Lower lobe of right lung (tissue), 2 donors: ENCODE measurements around the gene FSTL1. TPM values are rescaled to one million over a fixed set of nuclear protein-coding genes. Genes with fewer than 3 reads are reported as not detected.

Experiments used
- ATAC-seq, 2 donors: fragments of 200-7000 bp; cut with Tn5 transposase; one replicate each; pipeline ENCODE4 v1.9.1; 2020 to 2022; ENCODE audit warnings: mild to moderate bottlenecking in 2 of 2, moderate library complexity in 2 of 2
- DNase-seq: peaks from one replicate; pipeline ENCODE4 v3.0.0-alpha.2; 2020
- H3K27ac ChIP-seq: fragments of 200-600 bp; one replicate; pipeline ENCODE4 v1.8.0; 2022
- H3K27me3 ChIP-seq: fragments of 200-600 bp; one replicate; pipeline ENCODE4 v1.8.0; 2022; ENCODE audit warnings: low read depth
- H3K36me3 ChIP-seq: fragments of 200-600 bp; one replicate; pipeline ENCODE4 v1.8.0; 2022; ENCODE audit warnings: mild to moderate bottlenecking
- H3K4me1 ChIP-seq: fragments of 200-600 bp; one replicate; pipeline ENCODE4 v1.8.0; 2022
- H3K4me3 ChIP-seq: fragments of 200-600 bp; one replicate; pipeline ENCODE4 v1.8.0; 2022; ENCODE audit warnings: mild to moderate bottlenecking
- H3K9me3 ChIP-seq: fragments of 200-600 bp; one replicate; pipeline ENCODE4 v1.8.0; 2022
- intact Hi-C: fragments of 100-400 bp; cut with DNase I; formaldehyde crosslinking; loops from one replicate; pipeline ENCODE4 v1.11.0; 2022
- total RNA-seq: library from RNA; stranded (reverse); fragmentation: NEBNext Ultra II Directional; extraction: Animal tissue kit (Norgen Biotek cat#: 25700); gene quantifications from one replicate; pipeline ENCODE4 v1.2.1, GENCODE V29; 2021
- TF ChIP-seq, protein P1 (sequence below): fragments of 200-600 bp; IDR thresholded peaks from one replicate; pipeline ENCODE4 v1.8.0; 2022; ENCODE audit warnings: antibody characterized with exemption, mild to moderate bottlenecking
- donor health status: DM: no; HTN: yes; CAD: no; lungs with severe emphysema.

The FSTL1 gene
- total RNA-seq, 1 donor from 2014 or later = 233 TPM

DNA sequence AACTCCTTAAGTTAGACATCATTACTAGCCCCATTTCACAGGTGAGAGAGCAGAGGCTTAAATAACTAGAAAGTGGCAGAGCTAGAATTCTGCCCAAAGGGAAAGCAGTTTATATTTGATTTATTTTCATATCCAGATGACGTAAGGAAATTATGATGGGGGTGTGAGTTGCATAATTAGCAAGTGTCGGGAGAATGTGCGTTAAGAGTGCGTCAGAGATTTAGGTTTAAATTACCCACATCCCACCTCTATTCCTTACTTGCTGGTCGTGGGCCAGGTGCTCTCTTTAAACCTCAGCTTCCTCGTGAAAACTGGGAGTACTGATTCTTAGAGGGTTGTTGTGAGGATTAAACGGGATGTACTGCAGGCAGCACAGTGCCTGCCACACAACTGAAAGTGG lies 32.3 kb downstream of the FSTL1 start:
- H3K4me1 ChIP-seq = peaks cover 42% of the 10 kb centered on the region
- H3K36me3 ChIP-seq = peaks cover 9% of the 10 kb centered on the region
- H3K27ac ChIP-seq = peak overlapping the region; percentile 44
- ATAC-seq = peak in 1 of 2 donors; percentile 11
- DNase-seq = no peak
- H3K4me3 ChIP-seq = no peak overlapping the region
- no peaks in the 10 kb centered on the region for H3K27me3 ChIP-seq
- TF ChIP-seq, protein P1, sequence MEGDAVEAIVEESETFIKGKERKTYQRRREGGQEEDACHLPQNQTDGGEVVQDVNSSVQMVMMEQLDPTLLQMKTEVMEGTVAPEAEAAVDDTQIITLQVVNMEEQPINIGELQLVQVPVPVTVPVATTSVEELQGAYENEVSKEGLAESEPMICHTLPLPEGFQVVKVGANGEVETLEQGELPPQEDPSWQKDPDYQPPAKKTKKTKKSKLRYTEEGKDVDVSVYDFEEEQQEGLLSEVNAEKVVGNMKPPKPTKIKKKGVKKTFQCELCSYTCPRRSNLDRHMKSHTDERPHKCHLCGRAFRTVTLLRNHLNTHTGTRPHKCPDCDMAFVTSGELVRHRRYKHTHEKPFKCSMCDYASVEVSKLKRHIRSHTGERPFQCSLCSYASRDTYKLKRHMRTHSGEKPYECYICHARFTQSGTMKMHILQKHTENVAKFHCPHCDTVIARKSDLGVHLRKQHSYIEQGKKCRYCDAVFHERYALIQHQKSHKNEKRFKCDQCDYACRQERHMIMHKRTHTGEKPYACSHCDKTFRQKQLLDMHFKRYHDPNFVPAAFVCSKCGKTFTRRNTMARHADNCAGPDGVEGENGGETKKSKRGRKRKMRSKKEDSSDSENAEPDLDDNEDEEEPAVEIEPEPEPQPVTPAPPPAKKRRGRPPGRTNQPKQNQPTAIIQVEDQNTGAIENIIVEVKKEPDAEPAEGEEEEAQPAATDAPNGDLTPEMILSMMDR = no peak
- H3K9me3 ChIP-seq = no peaks in the 10 kb centered on the region
- intact Hi-C loops = no loop called here

DNA sequence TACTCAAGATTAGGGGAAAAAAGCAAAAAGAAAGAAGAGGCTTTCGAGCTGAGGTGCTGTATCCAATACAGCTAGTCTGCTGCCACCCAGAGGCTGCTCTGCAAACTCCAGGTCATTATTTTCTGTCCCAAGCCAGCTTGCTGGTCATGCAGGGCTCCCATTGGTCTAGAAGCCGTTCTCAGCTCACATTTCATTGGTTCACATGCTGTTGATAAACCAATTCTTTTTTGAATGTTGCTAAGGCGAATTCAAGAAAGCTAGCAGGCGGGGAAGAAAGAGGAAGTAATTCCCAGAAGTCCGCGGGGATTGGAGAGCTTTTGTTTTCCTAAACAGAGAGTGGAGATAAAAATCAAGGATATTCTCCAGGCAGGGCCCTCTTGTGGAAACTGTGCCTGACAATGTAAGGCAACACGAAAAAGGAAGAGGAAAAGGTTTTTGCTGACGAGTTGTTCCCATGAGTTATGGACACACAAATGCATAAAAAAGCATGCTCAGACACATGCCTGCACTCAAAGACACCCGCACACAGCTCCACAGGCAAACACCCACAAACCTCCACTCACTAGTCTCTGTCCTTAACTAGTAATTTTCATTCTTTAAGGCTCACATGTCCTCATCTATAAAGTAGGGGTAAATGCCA lies 33.4 kb downstream of the FSTL1 start:
- TF ChIP-seq, protein P1 = peak; percentile 87
- Histone ChIP-seq H3K4me1 (peaks cover 42% of the 10 kb centered on the region), H3K36me3 (peaks cover 15% of the 10 kb centered on the region), H3K27me3 (no peaks in the 10 kb centered on the region), H3K4me3 (peak overlapping the region; percentile 36), H3K27ac (peak overlapping the region; percentile 75), H3K9me3 (no peaks in the 10 kb centered on the region)
- intact Hi-C loops = no loop called here
- ATAC-seq (peak; percentile 95 to 98), DNase-seq (peak; percentile 91)

DNA sequence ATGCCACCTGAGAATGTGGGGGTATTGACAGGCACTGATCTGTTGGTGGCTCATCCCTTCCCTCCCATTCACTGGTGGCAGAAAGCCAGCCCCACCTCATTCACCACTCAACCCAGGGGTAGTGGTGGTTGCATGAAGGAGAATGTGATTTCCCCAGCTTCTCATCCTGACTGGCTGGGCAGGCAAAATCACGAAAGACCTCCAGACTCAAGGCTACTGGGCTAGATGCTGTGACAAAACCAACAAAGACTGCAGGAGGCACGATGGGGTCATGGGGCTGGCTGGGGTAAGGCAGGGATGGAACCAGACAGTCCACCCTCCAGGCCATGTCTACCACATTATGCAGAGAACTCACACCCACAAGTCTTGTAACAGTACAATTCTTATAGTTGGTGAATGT lies 33.9 kb downstream of the FSTL1 start:
- intact Hi-C loops = no loop called here
- no peaks in the 10 kb centered on the region for H3K27me3 ChIP-seq
- H3K27ac ChIP-seq = peak overlapping the region; percentile 26
- H3K9me3 ChIP-seq = no peaks in the 10 kb centered on the region
- TF ChIP-seq, protein P1 = no peak
- ATAC-seq (peak; percentile 2 to 26), DNase-seq (no peak)
- H3K4me3 ChIP-seq = no peak overlapping the region
- peaks cover 42% of the 10 kb centered on the region for H3K4me1 ChIP-seq
- H3K36me3 ChIP-seq = peaks cover 19% of the 10 kb centered on the region

DNA sequence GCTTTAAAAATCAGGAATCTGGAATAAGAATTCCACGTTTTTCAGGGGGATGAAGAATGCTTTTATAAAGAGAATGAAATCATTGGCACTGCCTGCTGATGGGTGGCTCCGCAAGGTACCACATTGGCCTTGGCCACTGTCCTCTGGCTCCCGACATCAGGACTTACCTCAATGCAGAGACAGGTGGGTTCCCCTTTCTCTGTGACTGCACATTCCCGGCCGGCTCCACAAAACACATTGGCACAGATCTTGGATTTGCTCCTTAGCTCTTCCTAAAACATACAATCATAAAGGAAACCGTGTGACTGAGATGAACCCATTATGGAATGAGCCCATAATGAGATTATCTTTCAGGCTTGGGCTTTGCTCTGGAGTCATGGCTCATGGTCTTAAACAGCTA lies 35.0 kb downstream of the FSTL1 start:
- DNase-seq (no peak), ATAC-seq (no peak)
- TF ChIP-seq, protein P1 = no peak
- Histone ChIP-seq H3K9me3 (no peaks in the 10 kb centered on the region), H3K4me1 (peaks cover 47% of the 10 kb centered on the region), H3K4me3 (no peak overlapping the region), H3K36me3 (peaks cover 29% of the 10 kb centered on the region), H3K27ac (no peak overlapping the region), H3K27me3 (no peaks in the 10 kb centered on the region)
- intact Hi-C loops = no loop called here

DNA sequence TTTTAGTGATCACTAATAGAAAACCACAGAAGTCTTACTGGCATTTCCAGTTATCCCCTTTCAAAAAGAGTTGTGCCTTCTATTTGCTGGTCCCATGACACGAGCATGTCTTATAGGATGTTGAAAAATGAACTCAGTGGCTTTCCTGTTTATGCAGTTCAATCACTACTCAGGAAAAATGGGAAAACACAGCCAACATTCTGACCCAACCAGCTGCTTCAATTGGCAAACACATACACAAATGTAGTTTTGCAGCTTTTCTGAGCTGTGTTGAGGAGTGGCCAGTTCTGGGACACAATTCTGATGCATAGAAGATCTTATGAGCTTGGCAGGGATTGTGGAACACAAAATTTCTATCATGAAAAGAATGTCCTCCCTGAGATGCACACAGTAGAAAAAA lies 40.3 kb downstream of the FSTL1 start:
- no peak for ATAC-seq
- intact Hi-C loops = no loop called here
- no peak for DNase-seq
- no peak overlapping the region for H3K27ac ChIP-seq
- peaks cover 78% of the 10 kb centered on the region for H3K36me3 ChIP-seq
- no peaks in the 10 kb centered on the region for H3K27me3 ChIP-seq
- H3K9me3 ChIP-seq = no peaks in the 10 kb centered on the region
- TF ChIP-seq, protein P1 = no peak
- H3K4me1 ChIP-seq = peaks cover 12% of the 10 kb centered on the region
- H3K4me3 ChIP-seq = no peak overlapping the region
